Endometrium (tissue), 2 donors: ENCODE measurements around the gene TEFM.
"Not testable (repeated sequence)": the region's sequence is repeated elsewhere in the genome, so short reads cannot be mapped to it uniquely, and the experiment has no call there.

Source experiments
- FAIRE-seq: peaks from 2 replicates; lab custom pipeline; 2012; peaks lifted over from hg19 to GRCh38; lab: Jason Lieb, UNC
- donor health status: control.
- donor health status: control.

TEFM gene

GRCh38 chr17:30906101-30906911 lies at the start of gene TEFM:
Gene TEFM (minus strand): TSS chr17:30906238. CDS start chr17:30906198, 40 bp downstream.
- FAIRE-seq, result no peak

- no peak for FAIRE-seq
Observed at GRCh38 chr17:30954046-30954830, 48.2 kb upstream of the TEFM start.

GRCh38 chr17:30952638-30953393 lies 46.8 kb upstream of the TEFM start:
- FAIRE-seq, result no peak

- no peak for FAIRE-seq
Observed at GRCh38 chr17:30950669-30951399, 44.8 kb upstream of the TEFM start.

GRCh38 chr17:30950189-30950588 lies 44.2 kb upstream of the TEFM start:
- FAIRE-seq, result no peak

GRCh38 chr17:30947796-30948195 lies 41.8 kb upstream of the TEFM start:
- no peak for FAIRE-seq

- FAIRE-seq, result no peak
Observed at GRCh38 chr17:30942308-30943079, 36.5 kb upstream of the TEFM start.

GRCh38 chr17:30939051-30939689 lies 33.1 kb upstream of the TEFM start:
- no peak for FAIRE-seq

- no peak for FAIRE-seq
Observed at GRCh38 chr17:30933966-30934365, 27.9 kb upstream of the TEFM start.

GRCh38 chr17:30931582-30931981 lies 25.5 kb upstream of the TEFM start:
- FAIRE-seq, result not testable (repeated sequence)

- no peak for FAIRE-seq
Observed at GRCh38 chr17:30930495-30930894, 24.5 kb upstream of the TEFM start.

- FAIRE-seq, result not testable (repeated sequence)
Observed at GRCh38 chr17:30929861-30930260, 23.8 kb upstream of the TEFM start.

GRCh38 chr17:30929081-30929633 lies 23.1 kb upstream of the TEFM start:
- no peak for FAIRE-seq

- FAIRE-seq, result no peak
Observed at GRCh38 chr17:30928584-30928983, 22.5 kb upstream of the TEFM start.

GRCh38 chr17:30927756-30928155 lies 21.7 kb upstream of the TEFM start:
- no peak for FAIRE-seq

GRCh38 chr17:30926516-30926915 lies 20.5 kb upstream of the TEFM start:
- FAIRE-seq, result no peak

- no peak for FAIRE-seq
Observed at GRCh38 chr17:30924341-30924740, 18.3 kb upstream of the TEFM start.

- FAIRE-seq, result no peak
Observed at GRCh38 chr17:30922235-30923030, 16.4 kb upstream of the TEFM start.

GRCh38 chr17:30921544-30922196 lies 15.6 kb upstream of the TEFM start, which contains the start of gene ADAP2:
Gene ADAP2 (plus strand): TSS chr17:30921945. CDS start chr17:30922015, 70 bp downstream.
- no peak for FAIRE-seq
